PC-3 (cell line): ENCODE data around the gene AEBP2. TPM values are rescaled to one million over a fixed set of nuclear protein-coding genes. Genes with fewer than 3 reads are reported as not detected.

ENCODE experiments used
- ATAC-seq: fragments of 200-7000 bp; cut with Tn5 transposase; 2 replicates; pipeline ENCODE4 v1.9.1; 2020; ENCODE audit warnings: mild to moderate bottlenecking, moderate library complexity
- BruUV-seq: library from RNA; stranded (reverse); fragments of 400-500 nt; replicated peaks from 2 replicates; lab custom pipeline; 2021; lab: Mats Ljungman, UMichigan
- CTCF ChIA-PET: fragments of 300-600 bp; sonication (Branson Sonifier 250); formaldehyde crosslinking; loops from one replicate; lab custom pipeline; 2022; ENCODE audit warnings: antibody characterized with exemption; lab: Charles Lee
- POLR2A ChIA-PET: fragments of 300-600 bp; sonication (Branson Sonifier 250); formaldehyde crosslinking; loops from one replicate; lab custom pipeline; 2022; ENCODE audit warnings: antibody characterized with exemption; ENCODE audit not compliant: unreplicated experiment; lab: Charles Lee
- DNase-seq: peaks from one replicate; pipeline ENCODE4 v3.0.0-alpha.2; 2015
- H2AFZ ChIP-seq: fragments of 300-600 bp; sonication (generic); 2 replicates; pipeline ENCODE4 v1.6.0; 2016; ENCODE audit warnings: antibody characterized with exemption, low read length
- H3F3A ChIP-seq: fragments of 300-600 bp; sonication (generic); one replicate; pipeline ENCODE4 v1.6.0; 2017; ENCODE audit warnings: antibody characterized with exemption, low read length, control low read depth, mild to moderate bottlenecking; ENCODE audit not compliant: unreplicated experiment
- H3K27ac ChIP-seq: fragments of 300-600 bp; sonication (generic); 2 replicates; pipeline ENCODE4 v1.5.1; 2016; ENCODE audit warnings: mild to moderate bottlenecking, low read length
- H3K27me3 ChIP-seq: fragments of 300-600 bp; sonication (generic); 2 replicates; pipeline ENCODE4 v1.6.1; 2016; ENCODE audit warnings: low read length, mixed read lengths
- H3K36me3 ChIP-seq: fragments of 300-600 bp; sonication (generic); 2 replicates; pipeline ENCODE4 v1.6.1; 2016; ENCODE audit warnings: low read depth, mixed run types, low read length, mixed read lengths
- H3K4me1 ChIP-seq: fragments of 300-600 bp; sonication (generic); 2 replicates; pipeline ENCODE4 v1.5.1; 2016; ENCODE audit warnings: low read length; ENCODE audit not compliant: insufficient read depth
- H3K4me2 ChIP-seq: fragments of 300-600 bp; sonication (generic); 2 replicates; pipeline ENCODE4 v1.6.0; 2016; ENCODE audit warnings: low read length
- H3K4me3 ChIP-seq: fragments of 300-600 bp; sonication (generic); 2 replicates; pipeline ENCODE4 v1.5.1; 2016; ENCODE audit warnings: mild to moderate bottlenecking, low read length, mixed read lengths
- H3K79me2 ChIP-seq: fragments of 300-600 bp; sonication (generic); 2 replicates; pipeline ENCODE4 v1.6.1; 2017; ENCODE audit warnings: low read length, mixed read lengths
- H3K9ac ChIP-seq: fragments of 300-600 bp; sonication (generic); 2 replicates; pipeline ENCODE4 v1.6.0; 2016; ENCODE audit warnings: mild to moderate bottlenecking, low read length
- H3K9me2 ChIP-seq: fragments of 300-600 bp; sonication (generic); replicated peaks from 2 replicates; pipeline ENCODE4 v1.6.1; 2016; ENCODE audit warnings: mixed run types, low read length, mixed read lengths
- H3K9me3 ChIP-seq: fragments of 300-600 bp; sonication (generic); 2 replicates; pipeline ENCODE4 v1.6.1; 2016; ENCODE audit warnings: low read length, mixed read lengths
- H4K20me1 ChIP-seq: fragments of 300-600 bp; sonication (generic); 2 replicates; pipeline ENCODE4 v1.6.1; 2016; ENCODE audit warnings: low read length, mixed read lengths
- CTCF ChIP-seq: fragments of 300-600 bp; sonication (generic); conservative IDR thresholded peaks from 2 replicates; pipeline ENCODE4 v1.5.1; 2017; ENCODE audit warnings: antibody characterized with exemption, low read depth, mild to moderate bottlenecking, low read length
- EZH2 ChIP-seq: fragments of 300-600 bp; sonication (generic); IDR thresholded peaks from one replicate; pipeline ENCODE4 v1.6.1; 2017; ENCODE audit warnings: antibody characterized with exemption, mild to moderate bottlenecking, low read length; ENCODE audit not compliant: unreplicated experiment
- EZH2phosphoT487 ChIP-seq: fragments of 300-600 bp; sonication (generic); IDR thresholded peaks from 2 replicates; pipeline ENCODE4 v1.6.1; 2018; ENCODE audit warnings: mild to moderate bottlenecking, antibody characterized with exemption, low read length, borderline replicate concordance
- intact Hi-C: fragments of 100-400 bp; cut with micrococcal nuclease; formaldehyde crosslinking; loops from 2 replicates; pipeline ENCODE4 v1.9.0; 2023
- total RNA-seq: library from RNA; depleted of rRNA; stranded (reverse); fragments of >200 nt; gene quantifications from 2 replicates; pipeline ENCODE4 v1.2.3, GENCODE V29; 2014

Gene AEBP2
- total RNA-seq, 1 experiment from 2014 or later: 10.2 TPM

GRCh38 chr12:19482551-19483109, 43.3 kb downstream of the AEBP2 start:
- Histone ChIP-seq H3K36me3 (peaks cover 2% of the 10 kb centered on the region), H4K20me1 (no peaks in the 10 kb centered on the region), H3K4me1 (no peaks in the 10 kb centered on the region), H2AFZ (no peak overlapping the region), H3K27me3 (no peaks in the 10 kb centered on the region), H3K4me2 (no peak overlapping the region), H3K27ac (no peak overlapping the region), H3K9ac (no peak overlapping the region), H3K79me2 (peaks cover 47% of the 10 kb centered on the region), H3F3A (no peaks in the 10 kb centered on the region), H3K9me3 (no peaks in the 10 kb centered on the region), H3K4me3 (no peak overlapping the region), H3K9me2 (no peaks in the 10 kb centered on the region)
- no peak for DNase-seq
- no TSS peak for BruUV-seq
- ChIA-PET CTCF (no interaction called here), POLR2A (no interaction called here)
- no peak for TF ChIP-seq EZH2phosphoT487
- no peak for TF ChIP-seq EZH2
- TF ChIP-seq CTCF: no peak
- intact Hi-C loops: no loop called here
- no peak for ATAC-seq

GRCh38 chr12:19483727-19484126, 44.4 kb downstream of the AEBP2 start:
- ATAC-seq (no peak), DNase-seq (no peak)
- no TSS peak for BruUV-seq
- peaks cover 2% of the 10 kb centered on the region; the same call in 1 of the 2 replicates for H3K36me3 ChIP-seq
- no peak overlapping the region for H3K4me2 ChIP-seq
- H3K4me1 ChIP-seq: no peaks in the 10 kb centered on the region
- H4K20me1 ChIP-seq: no peaks in the 10 kb centered on the region
- no peak overlapping the region for H2AFZ ChIP-seq
- CTCF ChIA-PET: no interaction called here
- no peak overlapping the region for H3K9ac ChIP-seq
- POLR2A ChIA-PET: no interaction called here
- no peaks in the 10 kb centered on the region for H3K9me3 ChIP-seq
- intact Hi-C loops: no loop called here
- H3K4me3 ChIP-seq: no peak overlapping the region
- H3K9me2 ChIP-seq: no peaks in the 10 kb centered on the region
- no peaks in the 10 kb centered on the region for H3F3A ChIP-seq
- H3K27me3 ChIP-seq: no peaks in the 10 kb centered on the region
- no peak overlapping the region for H3K27ac ChIP-seq
- TF ChIP-seq EZH2 (no peak), CTCF (no peak), EZH2phosphoT487 (no peak)
- H3K79me2 ChIP-seq: peaks cover 42% of the 10 kb centered on the region

GRCh38 chr12:19484738-19485137, 45.4 kb downstream of the AEBP2 start:
- H3K4me3 ChIP-seq: no peak overlapping the region
- no TSS peak for BruUV-seq
- peaks cover 48% of the 10 kb centered on the region for H3K79me2 ChIP-seq
- no peak overlapping the region for H3K27ac ChIP-seq
- H2AFZ ChIP-seq: no peak overlapping the region
- H4K20me1 ChIP-seq: no peaks in the 10 kb centered on the region
- POLR2A ChIA-PET: no interaction called here
- no peaks in the 10 kb centered on the region for H3K9me2 ChIP-seq
- CTCF ChIA-PET: no interaction called here
- no peak overlapping the region for H3K9ac ChIP-seq
- ATAC-seq (no peak), DNase-seq (no peak)
- no peaks in the 10 kb centered on the region for H3F3A ChIP-seq
- H3K4me1 ChIP-seq: no peaks in the 10 kb centered on the region
- H3K9me3 ChIP-seq: no peaks in the 10 kb centered on the region
- intact Hi-C loops: no loop called here
- no peaks in the 10 kb centered on the region; the same call in 1 of the 2 replicates for H3K36me3 ChIP-seq
- no peak overlapping the region for H3K4me2 ChIP-seq
- H3K27me3 ChIP-seq: no peaks in the 10 kb centered on the region
- no peak for TF ChIP-seq CTCF
- TF ChIP-seq EZH2: no peak
- TF ChIP-seq EZH2phosphoT487: no peak
